Endothelial cell of umbilical vein (primary cell): ENCODE results near the gene SQOR.

Experiments used
- EZH2 ChIP-seq: IDR thresholded peaks from 2 replicates; pipeline ENCODE4 v1.6.1; 2012; ENCODE audit warnings: borderline replicate concordance, low read depth, mild to moderate bottlenecking, moderate library complexity, low read length, inconsistent platforms; ENCODE audit not compliant: severe bottlenecking
- POLR2A ChIP-seq: IDR thresholded peaks from 2 replicates; pipeline ENCODE4 v1.6.1; 2012; ENCODE audit warnings: low read depth, mild to moderate bottlenecking, control low read depth, low read length
- POLR2AphosphoS5 ChIP-seq: IDR thresholded peaks from 2 replicates; pipeline ENCODE4 v1.6.1; 2012; ENCODE audit warnings: low read depth, mild to moderate bottlenecking, control low read depth, low read length, moderate library complexity; ENCODE audit not compliant: insufficient read depth
- TF ChIP-seq, protein P1 (sequence below), 2 donors: IDR thresholded peaks; 1 replicate in 1 of 2; 2 replicates in 1 of 2; pipeline ENCODE4 v1.5.1; 2011; ENCODE audit warnings: low read length in 2 of 2, mild to moderate bottlenecking in 2 of 2, moderate library complexity in 2 of 2, control low read depth in 1 of 2, inconsistent platforms in 1 of 2, low read depth in 1 of 2; ENCODE audit not compliant: insufficient read depth in 1 of 2; ENCODE audit errors: extremely low read depth in 1 of 2
- TF ChIP-seq, protein P2 (sequence below): IDR thresholded peaks from 2 replicates; pipeline ENCODE4 v1.6.1; 2011; ENCODE audit not compliant: insufficient read depth, insufficient read length

- TF ChIP-seq, protein P1, sequence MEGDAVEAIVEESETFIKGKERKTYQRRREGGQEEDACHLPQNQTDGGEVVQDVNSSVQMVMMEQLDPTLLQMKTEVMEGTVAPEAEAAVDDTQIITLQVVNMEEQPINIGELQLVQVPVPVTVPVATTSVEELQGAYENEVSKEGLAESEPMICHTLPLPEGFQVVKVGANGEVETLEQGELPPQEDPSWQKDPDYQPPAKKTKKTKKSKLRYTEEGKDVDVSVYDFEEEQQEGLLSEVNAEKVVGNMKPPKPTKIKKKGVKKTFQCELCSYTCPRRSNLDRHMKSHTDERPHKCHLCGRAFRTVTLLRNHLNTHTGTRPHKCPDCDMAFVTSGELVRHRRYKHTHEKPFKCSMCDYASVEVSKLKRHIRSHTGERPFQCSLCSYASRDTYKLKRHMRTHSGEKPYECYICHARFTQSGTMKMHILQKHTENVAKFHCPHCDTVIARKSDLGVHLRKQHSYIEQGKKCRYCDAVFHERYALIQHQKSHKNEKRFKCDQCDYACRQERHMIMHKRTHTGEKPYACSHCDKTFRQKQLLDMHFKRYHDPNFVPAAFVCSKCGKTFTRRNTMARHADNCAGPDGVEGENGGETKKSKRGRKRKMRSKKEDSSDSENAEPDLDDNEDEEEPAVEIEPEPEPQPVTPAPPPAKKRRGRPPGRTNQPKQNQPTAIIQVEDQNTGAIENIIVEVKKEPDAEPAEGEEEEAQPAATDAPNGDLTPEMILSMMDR (IDR thresholded peaks at IDR 0.05; ENCODE audit: extremely low read depth in 1 of 2, insufficient read depth in 1 of 2, low read depth in 1 of 2, low read length in 2 of 2): no peak
- no peak for TF ChIP-seq POLR2A
- TF ChIP-seq EZH2: no peak
- TF ChIP-seq, protein P2, sequence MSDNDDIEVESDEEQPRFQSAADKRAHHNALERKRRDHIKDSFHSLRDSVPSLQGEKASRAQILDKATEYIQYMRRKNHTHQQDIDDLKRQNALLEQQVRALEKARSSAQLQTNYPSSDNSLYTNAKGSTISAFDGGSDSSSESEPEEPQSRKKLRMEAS: no peak
- TF ChIP-seq POLR2AphosphoS5: no peak
These were observed 21.9 kb upstream of the SQOR start for GRCh38 chr15:45612790-45613415.
